Peyer's patch (tissue), 4 donors: ENCODE results near the gene NID1.

Experiments
- CTCF ChIP-seq, 6 experiments: fragments of 450-650 bp in 4 of 6; fragments of 200-600 bp in 2 of 6; sonication (generic) in 1 of 6; IDR thresholded peaks; one replicate each; pipeline ENCODE4 v1.5.1; 2017 to 2019; ENCODE audit warnings: antibody characterized with exemption in 6 of 6, mild to moderate bottlenecking in 3 of 6, moderate library complexity in 1 of 6
- POLR2A ChIP-seq, 2 donors: fragments of 450-650 bp; IDR thresholded peaks; one replicate each; pipeline ENCODE4 v1.5.1; 2017; ENCODE audit warnings: antibody characterized with exemption in 2 of 2, mild to moderate bottlenecking in 2 of 2, moderate library complexity in 2 of 2

DNA sequence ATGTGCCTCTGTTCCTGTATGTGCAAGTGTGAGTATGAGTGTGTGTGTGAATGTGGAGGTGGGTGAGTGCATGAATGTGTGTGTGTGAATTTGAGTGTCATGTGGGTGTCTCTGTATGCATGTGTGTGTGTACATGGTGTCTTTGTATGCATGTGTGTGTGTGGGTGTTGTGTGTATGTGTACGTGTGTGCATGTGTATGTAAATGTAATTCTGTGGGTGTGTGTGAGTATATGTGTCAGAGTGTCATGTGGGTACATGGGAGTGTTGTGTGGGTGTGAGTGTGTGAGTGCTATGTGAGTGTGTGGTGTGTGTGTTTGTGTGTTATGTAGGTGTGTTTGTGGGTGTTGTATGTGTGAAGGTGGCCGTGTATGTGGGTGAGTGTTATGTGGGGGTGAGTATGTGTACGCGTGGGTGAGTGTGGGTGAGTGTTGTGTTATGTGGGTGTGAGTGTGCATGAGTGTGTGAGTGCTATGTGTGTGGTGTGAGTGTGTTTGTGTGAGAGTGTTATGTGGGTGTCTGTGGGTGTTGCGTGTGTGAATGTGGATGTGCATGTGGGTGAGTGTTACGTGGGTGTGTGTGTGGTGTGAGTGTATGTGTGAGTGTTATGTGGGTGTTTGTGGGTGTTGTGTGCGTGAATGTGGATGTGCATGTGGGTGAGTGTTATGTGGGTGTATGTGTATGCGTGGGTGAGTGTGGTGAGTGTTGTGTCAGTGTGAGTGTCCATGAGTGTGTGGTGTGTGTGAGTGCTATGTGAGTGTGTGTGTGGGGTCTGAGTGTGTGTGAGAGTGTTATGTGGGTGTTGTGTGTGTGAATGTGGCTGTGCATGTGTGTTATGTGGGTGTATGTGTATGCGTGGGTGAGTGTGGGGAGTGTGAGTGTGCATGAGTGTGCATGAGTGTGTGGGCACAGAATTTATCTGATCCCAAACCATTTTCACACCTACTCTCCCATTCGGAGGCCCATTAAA lies 36.6 kb upstream of the NID1 start:
- no peak for TF ChIP-seq CTCF (IDR thresholded peaks at IDR 0.05)
- TF ChIP-seq POLR2A (IDR thresholded peaks at IDR 0.05), result no peak
